K562 (cell line): ENCODE data around the gene ST3GAL3. TPM values are rescaled to one million over a fixed set of nuclear protein-coding genes. Genes with fewer than 3 reads are reported as not detected.
A peak's percentile ranks its signal among the peaks of the same experiment; 100 is the strongest.

Experiments used
- ARID2 ChIP-seq: fragments of 450-650 bp; IDR thresholded peaks from 2 replicates; pipeline ENCODE4 v1.6.1; 2017; ENCODE audit warnings: antibody characterized with exemption, mild to moderate bottlenecking
- CREBBP ChIP-seq: IDR thresholded peaks from one replicate; pipeline ENCODE4 v1.6.1; 2012; ENCODE audit warnings: low read depth, mild to moderate bottlenecking, control low read depth, inconsistent platforms, low read length
- ELK1 ChIP-seq: sonication (generic); formaldehyde crosslinking; IDR thresholded peaks from 2 replicates; pipeline ENCODE4 v1.8.1; 2022; ENCODE audit warnings: missing genetic modification reagents
- HMG20B ChIP-seq: fragments of 250-450 bp; sonication (Bioruptor Pico); IDR thresholded peaks from 2 replicates; pipeline ENCODE4 v1.5.0; 2021; ENCODE audit warnings: mild to moderate bottlenecking
- IRF2 ChIP-seq: sonication (generic); formaldehyde crosslinking; IDR thresholded peaks from 2 replicates; pipeline ENCODE4 v1.8.1; 2022; ENCODE audit warnings: mild to moderate bottlenecking, missing genetic modification reagents
- MCM2 ChIP-seq: fragments of 450-650 bp; IDR thresholded peaks from 2 replicates; pipeline ENCODE4 v1.6.1; 2017; ENCODE audit warnings: low read depth, mild to moderate bottlenecking
- PPARD ChIP-seq: fragments of 250-450 bp; sonication (Bioruptor Pico); IDR thresholded peaks from 2 replicates; pipeline ENCODE4 v1.8.0; 2022; ENCODE audit warnings: inconsistent platforms, mild to moderate bottlenecking, moderate library complexity
- RBM15 ChIP-seq: fragments of 200-400 bp; formaldehyde crosslinking; IDR thresholded peaks from 2 replicates; pipeline ENCODE4 v1.6.1; 2018; ENCODE audit warnings: mild to moderate bottlenecking, low read length, moderate library complexity; ENCODE audit not compliant: insufficient read depth
- RFX1 ChIP-seq: fragments of 450-650 bp; IDR thresholded peaks from 2 replicates; pipeline ENCODE4 v1.6.1; 2016; ENCODE audit warnings: mild to moderate bottlenecking, moderate library complexity
- ZNF224 ChIP-seq: sonication (generic); formaldehyde crosslinking; IDR thresholded peaks from 2 replicates; pipeline ENCODE4 v1.8.0; 2022; ENCODE audit warnings: mild to moderate bottlenecking, missing genetic modification reagents
- ZNF407 ChIP-seq: fragments of 450-650 bp; IDR thresholded peaks from 2 replicates; pipeline ENCODE4 v1.6.1; 2016; ENCODE audit warnings: low read depth
- ZNF76 ChIP-seq: fragments of 250-450 bp; sonication (Bioruptor Pico); IDR thresholded peaks from 2 replicates; pipeline ENCODE4 v1.4.0; 2020; ENCODE audit warnings: mild to moderate bottlenecking, moderate library complexity, borderline replicate concordance
- ZNF766 ChIP-seq: fragments of 200-800 bp; sonication (Bioruptor generic); conservative IDR thresholded peaks from 2 replicates; pipeline ENCODE4 v1.6.1; 2016; ENCODE audit warnings: missing genetic modification characterization, missing compliant biosample characterization
- polyA plus RNA-seq, 8 experiments: library from polyadenylated mRNA; depleted of rRNA in 4 of 8; stranded (reverse) in 5 of 8; unstranded in 3 of 8; fragments of >200 nt; fragmentation: Nextera tagmentation in 2 of 8; fragmentation: Illumina TruSeq in 1 of 8; extraction: Ambion mirVana in 2 of 8; extraction: Trizol in 1 of 8; gene quantifications; 2 replicates each; pipeline versions ENCODE4 v1.2.1 to v1.2.3, GENCODE V29; 2011 to 2014; ENCODE audit warnings: inconsistent platforms in 1 of 8, missing spikeins in 1 of 8
- total RNA-seq, 7 experiments: library from RNA; depleted of rRNA in 6 of 7; stranded (reverse); fragments of >200 nt in 6 of 7; fragmentation: Illumina TruSeq in 2 of 7; extraction: Trizol in 2 of 7; gene quantifications; 2 replicates each; pipeline versions ENCODE4 v1.2.1 to v1.2.3, GENCODE V29; 2011 to 2021; ENCODE audit warnings: low replicate concordance in 1 of 7

ST3GAL3 gene
- total and polyA plus RNA-seq, 9 of the 15 experiments (the other 6 are each of a cell fraction or from before 2014, with no cell fraction given): 1.2 to 18.9 (median 11.0) TPM

- TF ChIP-seq ZNF224 (CRISPR knock-in tag): no peak
- no peak for TF ChIP-seq CREBBP
- no peak for TF ChIP-seq ELK1
- no peak for TF ChIP-seq ZNF76 (CRISPR knock-in tag)
- peak; percentile 90 for TF ChIP-seq ARID2
- no peak for TF ChIP-seq ZNF766 (CRISPR knock-in tag)
- TF ChIP-seq HMG20B (CRISPR knock-in tag): no peak
- no peak for TF ChIP-seq MCM2
- no peak for TF ChIP-seq IRF2 (CRISPR knock-in tag)
- TF ChIP-seq RFX1: no peak
- no peak for TF ChIP-seq RBM15
- no peak for TF ChIP-seq ZNF407
- no peak for TF ChIP-seq PPARD (CRISPR knock-in tag)
These were observed 227.0 kb downstream of the ST3GAL3 start (continued) for GRCh38 chr1:43934101-43934985.
